ENCODE results near the gene FBXL20.
A peak's percentile ranks its signal among the peaks of the same experiment; 100 is the strongest.

The FBXL20 gene

GRCh38 chr17:39251997-39252396, 149.4 kb downstream of the FBXL20 start (continued):
- TF ChIP-seq PRDM1 (tag by site-specific recombination; IDR thresholded peaks at IDR 0.05) (no peak), ZNF280C (tag by site-specific recombination; IDR thresholded peaks at IDR 0.05) (no peak), ZNF155 (tag by site-specific recombination; IDR thresholded peaks at IDR 0.05) (no peak), FEZF1 (tag by site-specific recombination; IDR thresholded peaks at IDR 0.05) (peak; percentile 65), SALL2 (tag by site-specific recombination; IDR thresholded peaks at IDR 0.05; ENCODE audit: borderline replicate concordance) (no peak), ZNF423 (tag by site-specific recombination; IDR thresholded peaks at IDR 0.05) (no peak), BCL11B (tag by site-specific recombination; IDR thresholded peaks at IDR 0.05; ENCODE audit: low read depth) (no peak), KLF7 (tag by site-specific recombination; IDR thresholded peaks at IDR 0.05; ENCODE audit: borderline replicate concordance) (no peak), ZNF221 (tag by site-specific recombination; IDR thresholded peaks at IDR 0.05; ENCODE audit: borderline replicate concordance) (no peak), ZNF654 (tag by site-specific recombination; IDR thresholded peaks at IDR 0.05; ENCODE audit: low read depth) (no peak), ZNF19 (tag by site-specific recombination; IDR thresholded peaks at IDR 0.05; ENCODE audit: low read depth) (no peak), OVOL3 (tag by site-specific recombination; IDR thresholded peaks at IDR 0.05) (no peak), ZNF830 (tag by site-specific recombination; IDR thresholded peaks at IDR 0.05; ENCODE audit: low read depth) (no peak), SP2 (tag by site-specific recombination; IDR thresholded peaks at IDR 0.05) (no peak), ZNF571 (tag by site-specific recombination; IDR thresholded peaks at IDR 0.05) (no peak), HOXD13 (CRISPR knock-in tag; IDR thresholded peaks at IDR 0.05; ENCODE audit: borderline replicate concordance) (peak; percentile 92), ZNF416 (tag by site-specific recombination; IDR thresholded peaks at IDR 0.05) (no peak), ZNF626 (tag by site-specific recombination; IDR thresholded peaks at IDR 0.05) (no peak), ZNF132 (tag by site-specific recombination; IDR thresholded peaks at IDR 0.05; ENCODE audit: borderline replicate concordance) (no peak), PRDM6 (tag by site-specific recombination; IDR thresholded peaks at IDR 0.05) (no peak; the same call in 1 of the 2 replicates), ZBTB44 (tag by site-specific recombination; IDR thresholded peaks at IDR 0.05) (no peak)
- TF ChIP-seq, protein P1, sequence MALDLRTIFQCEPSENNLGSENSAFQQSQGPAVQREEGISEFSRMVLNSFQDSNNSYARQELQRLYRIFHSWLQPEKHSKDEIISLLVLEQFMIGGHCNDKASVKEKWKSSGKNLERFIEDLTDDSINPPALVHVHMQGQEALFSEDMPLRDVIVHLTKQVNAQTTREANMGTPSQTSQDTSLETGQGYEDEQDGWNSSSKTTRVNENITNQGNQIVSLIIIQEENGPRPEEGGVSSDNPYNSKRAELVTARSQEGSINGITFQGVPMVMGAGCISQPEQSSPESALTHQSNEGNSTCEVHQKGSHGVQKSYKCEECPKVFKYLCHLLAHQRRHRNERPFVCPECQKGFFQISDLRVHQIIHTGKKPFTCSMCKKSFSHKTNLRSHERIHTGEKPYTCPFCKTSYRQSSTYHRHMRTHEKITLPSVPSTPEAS (tag by site-specific recombination; IDR thresholded peaks at IDR 0.05) = no peak
- TF ChIP-seq, protein P2, sequence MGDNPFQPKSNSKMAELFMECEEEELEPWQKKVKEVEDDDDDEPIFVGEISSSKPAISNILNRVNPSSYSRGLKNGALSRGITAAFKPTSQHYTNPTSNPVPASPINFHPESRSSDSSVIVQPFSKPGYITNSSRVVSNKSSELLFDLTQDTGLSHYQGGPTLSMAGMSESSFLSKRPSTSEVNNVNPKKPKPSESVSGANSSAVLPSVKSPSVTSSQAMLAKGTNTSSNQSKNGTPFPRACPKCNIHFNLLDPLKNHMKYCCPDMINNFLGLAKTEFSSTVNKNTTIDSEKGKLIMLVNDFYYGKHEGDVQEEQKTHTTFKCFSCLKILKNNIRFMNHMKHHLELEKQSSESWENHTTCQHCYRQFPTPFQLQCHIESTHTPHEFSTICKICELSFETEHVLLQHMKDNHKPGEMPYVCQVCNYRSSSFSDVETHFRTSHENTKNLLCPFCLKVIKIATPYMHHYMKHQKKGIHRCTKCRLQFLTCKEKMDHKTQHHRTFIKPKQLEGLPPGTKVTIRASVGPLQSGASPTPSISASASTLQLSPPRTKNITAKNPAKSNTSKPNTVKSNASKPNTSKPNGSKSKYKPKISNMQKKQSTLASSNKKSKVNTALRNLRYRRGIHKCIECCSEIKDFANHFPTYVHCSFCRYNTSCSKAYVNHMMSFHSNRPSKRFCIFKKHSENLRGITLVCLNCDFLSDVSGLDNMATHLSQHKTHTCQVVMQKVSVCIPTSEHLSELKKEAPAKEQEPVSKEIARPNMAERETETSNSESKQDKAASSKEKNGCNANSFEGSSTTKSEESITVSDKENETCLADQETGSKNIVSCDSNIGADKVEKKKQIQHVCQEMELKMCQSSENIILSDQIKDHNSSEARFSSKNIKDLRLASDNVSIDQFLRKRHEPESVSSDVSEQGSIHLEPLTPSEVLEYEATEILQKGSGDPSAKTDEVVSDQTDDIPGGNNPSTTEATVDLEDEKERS (tag by site-specific recombination; IDR thresholded peaks at IDR 0.05) = no peak
- TF ChIP-seq, protein P3, sequence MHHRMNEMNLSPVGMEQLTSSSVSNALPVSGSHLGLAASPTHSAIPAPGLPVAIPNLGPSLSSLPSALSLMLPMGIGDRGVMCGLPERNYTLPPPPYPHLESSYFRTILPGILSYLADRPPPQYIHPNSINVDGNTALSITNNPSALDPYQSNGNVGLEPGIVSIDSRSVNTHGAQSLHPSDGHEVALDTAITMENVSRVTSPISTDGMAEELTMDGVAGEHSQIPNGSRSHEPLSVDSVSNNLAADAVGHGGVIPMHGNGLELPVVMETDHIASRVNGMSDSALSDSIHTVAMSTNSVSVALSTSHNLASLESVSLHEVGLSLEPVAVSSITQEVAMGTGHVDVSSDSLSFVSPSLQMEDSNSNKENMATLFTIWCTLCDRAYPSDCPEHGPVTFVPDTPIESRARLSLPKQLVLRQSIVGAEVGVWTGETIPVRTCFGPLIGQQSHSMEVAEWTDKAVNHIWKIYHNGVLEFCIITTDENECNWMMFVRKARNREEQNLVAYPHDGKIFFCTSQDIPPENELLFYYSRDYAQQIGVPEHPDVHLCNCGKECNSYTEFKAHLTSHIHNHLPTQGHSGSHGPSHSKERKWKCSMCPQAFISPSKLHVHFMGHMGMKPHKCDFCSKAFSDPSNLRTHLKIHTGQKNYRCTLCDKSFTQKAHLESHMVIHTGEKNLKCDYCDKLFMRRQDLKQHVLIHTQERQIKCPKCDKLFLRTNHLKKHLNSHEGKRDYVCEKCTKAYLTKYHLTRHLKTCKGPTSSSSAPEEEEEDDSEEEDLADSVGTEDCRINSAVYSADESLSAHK (tag by site-specific recombination; IDR thresholded peaks at IDR 0.05) = peak; percentile 35; the same call in 1 of the 2 replicates

Data from HEK293 (cell line).